ENCODE data around the gene CYTH1. TPM values are rescaled to one million over a fixed set of nuclear protein-coding genes. Genes with fewer than 3 reads are reported as not detected.
A peak's percentile ranks its signal among the peaks of the same experiment; 100 is the strongest.

Gene CYTH1
- total RNA-seq, 1 donor from 2014 or later: 25.0 TPM

- Histone ChIP-seq H3K27ac (ENCODE audit: low read depth, low read length) (no peak overlapping the region), H3K27me3 (ENCODE audit: insufficient read depth, low read length) (no peaks in the 10 kb centered on the region), H3K4me2 (ENCODE audit: low read length) (no peak overlapping the region), H3K9ac (ENCODE audit: low read length) (no peak overlapping the region), H3K36me3 (ENCODE audit: insufficient read depth, low read length) (peaks cover 40% of the 10 kb centered on the region), H3K9me3 (ENCODE audit: insufficient read depth, low read depth, low read length) (no peaks in the 10 kb centered on the region), H4K20me1 (ENCODE audit: insufficient read depth, low read length) (peaks cover 17% of the 10 kb centered on the region), H3K79me2 (ENCODE audit: insufficient read depth, low read length) (peaks cover 2% of the 10 kb centered on the region), H3K4me1 (ENCODE audit: insufficient read depth, low read length) (peaks cover 24% of the 10 kb centered on the region), H2AFZ (ENCODE audit: low read depth, low read length) (no peak overlapping the region), H3K4me3 (ENCODE audit: insufficient read depth, low read depth, low read length) (no peak overlapping the region)
- no peak for DNase-seq (ENCODE audit: low read depth)
- H3K36me3 Mint-ChIP-seq (ENCODE audit: low read depth, unreplicated experiment): peaks cover 37% of the 10 kb centered on the region
- no peak for FAIRE-seq
- H3K27ac Mint-ChIP-seq (ENCODE audit: unreplicated experiment): peak overlapping the region; percentile 5
- H3K27me3 Mint-ChIP-seq (ENCODE audit: low read depth, unreplicated experiment): no peaks in the 10 kb centered on the region
- H3K4me1 Mint-ChIP-seq (ENCODE audit: low read depth, unreplicated experiment): peaks cover 11% of the 10 kb centered on the region
- H3K4me3 Mint-ChIP-seq (ENCODE audit: unreplicated experiment): no peak overlapping the region
- TF ChIP-seq EZH2 (IDR thresholded peaks at IDR 0.05; ENCODE audit: insufficient read depth, low read length): no peak
- H3K9me3 Mint-ChIP-seq (ENCODE audit: unreplicated experiment): no peaks in the 10 kb centered on the region
Observed at GRCh38 chr17:78793415-78793814, 11.3 kb upstream of the CYTH1 start.

- peaks cover 11% of the 10 kb centered on the region for H3K4me1 Mint-ChIP-seq (ENCODE audit: low read depth, unreplicated experiment)
- H3K36me3 Mint-ChIP-seq (ENCODE audit: low read depth, unreplicated experiment): peaks cover 40% of the 10 kb centered on the region
- FAIRE-seq: no peak
- Histone ChIP-seq H3K9me3 (ENCODE audit: insufficient read depth, low read depth, low read length) (no peaks in the 10 kb centered on the region), H3K36me3 (ENCODE audit: insufficient read depth, low read length) (peaks cover 27% of the 10 kb centered on the region), H3K4me1 (ENCODE audit: insufficient read depth, low read length) (peaks cover 27% of the 10 kb centered on the region), H3K27ac (ENCODE audit: low read depth, low read length) (no peak overlapping the region), H3K4me3 (ENCODE audit: insufficient read depth, low read depth, low read length) (no peak overlapping the region), H3K27me3 (ENCODE audit: insufficient read depth, low read length) (no peaks in the 10 kb centered on the region), H3K4me2 (ENCODE audit: low read length) (no peak overlapping the region), H4K20me1 (ENCODE audit: insufficient read depth, low read length) (peaks cover 5% of the 10 kb centered on the region), H2AFZ (ENCODE audit: low read depth, low read length) (no peak overlapping the region), H3K79me2 (ENCODE audit: insufficient read depth, low read length) (no peaks in the 10 kb centered on the region), H3K9ac (ENCODE audit: low read length) (peak overlapping the region; percentile 12)
- H3K27me3 Mint-ChIP-seq (ENCODE audit: low read depth, unreplicated experiment): no peaks in the 10 kb centered on the region
- no peak for DNase-seq (ENCODE audit: low read depth)
- H3K27ac Mint-ChIP-seq (ENCODE audit: unreplicated experiment): peak overlapping the region; percentile 41
- no peak overlapping the region for H3K4me3 Mint-ChIP-seq (ENCODE audit: unreplicated experiment)
- TF ChIP-seq CTCF (IDR thresholded peaks at IDR 0.05; ENCODE audit: insufficient read depth, low read depth, low read length): no peak
- TF ChIP-seq EZH2 (IDR thresholded peaks at IDR 0.05; ENCODE audit: insufficient read depth, low read length): no peak
- H3K9me3 Mint-ChIP-seq (ENCODE audit: unreplicated experiment): no peaks in the 10 kb centered on the region
Observed at GRCh38 chr17:78791840-78792709, 10.0 kb upstream of the CYTH1 start.

GRCh38 chr17:78790552-78790951 is 8.5 kb upstream of the CYTH1 start:
- Mint-ChIP-seq H3K27me3 (ENCODE audit: low read depth, unreplicated experiment) (no peaks in the 10 kb centered on the region), H3K9me3 (ENCODE audit: unreplicated experiment) (no peaks in the 10 kb centered on the region), H3K4me3 (ENCODE audit: unreplicated experiment) (no peak overlapping the region), H3K27ac (ENCODE audit: unreplicated experiment) (no peak overlapping the region), H3K36me3 (ENCODE audit: low read depth, unreplicated experiment) (peaks cover 36% of the 10 kb centered on the region), H3K4me1 (ENCODE audit: low read depth, unreplicated experiment) (peaks cover 11% of the 10 kb centered on the region)
- FAIRE-seq (no peak), DNase-seq (ENCODE audit: low read depth) (no peak)
- Histone ChIP-seq H3K79me2 (ENCODE audit: insufficient read depth, low read length) (no peaks in the 10 kb centered on the region), H3K9me3 (ENCODE audit: insufficient read depth, low read depth, low read length) (no peaks in the 10 kb centered on the region), H4K20me1 (ENCODE audit: insufficient read depth, low read length) (peaks cover 5% of the 10 kb centered on the region), H3K27ac (ENCODE audit: low read depth, low read length) (peak overlapping the region; percentile 27), H3K9ac (ENCODE audit: low read length) (no peak overlapping the region), H3K27me3 (ENCODE audit: insufficient read depth, low read length) (no peaks in the 10 kb centered on the region), H3K4me2 (ENCODE audit: low read length) (peak overlapping the region; percentile 51), H2AFZ (ENCODE audit: low read depth, low read length) (no peak overlapping the region), H3K4me1 (ENCODE audit: insufficient read depth, low read length) (peaks cover 27% of the 10 kb centered on the region), H3K36me3 (ENCODE audit: insufficient read depth, low read length) (peaks cover 16% of the 10 kb centered on the region), H3K4me3 (ENCODE audit: insufficient read depth, low read depth, low read length) (no peak overlapping the region)
- TF ChIP-seq CTCF (IDR thresholded peaks at IDR 0.05; ENCODE audit: insufficient read depth, low read depth, low read length): no peak
- no peak for TF ChIP-seq EZH2 (IDR thresholded peaks at IDR 0.05; ENCODE audit: insufficient read depth, low read length)

All from astrocyte (in vitro differentiated cells and primary cell).